Endothelial cell (in vitro differentiated cells): ENCODE data around the gene STEEP1. TPM values are rescaled to one million over a fixed set of nuclear protein-coding genes. Genes with fewer than 3 reads are reported as not detected.

Experiments
- DNase-seq: peaks from one replicate; pipeline ENCODE4 v3.0.0; 2021; ENCODE audit warnings: low spot score
- H3K27ac Mint-ChIP-seq: one replicate; pipeline ENCODE4 v1.8.0; 2021; ENCODE audit warnings: mixed read lengths, inconsistent platforms; ENCODE audit not compliant: unreplicated experiment
- H3K27me3 Mint-ChIP-seq: one replicate; pipeline ENCODE4 v1.8.0; 2021; ENCODE audit warnings: mild to moderate bottlenecking, moderate library complexity, mixed read lengths, inconsistent platforms; ENCODE audit not compliant: unreplicated experiment
- H3K36me3 Mint-ChIP-seq: one replicate; pipeline ENCODE4 v1.8.0; 2021; ENCODE audit warnings: mild to moderate bottlenecking, low read depth, mixed read lengths, inconsistent platforms; ENCODE audit not compliant: unreplicated experiment
- H3K4me1 Mint-ChIP-seq: one replicate; pipeline ENCODE4 v1.8.0; 2021; ENCODE audit warnings: mild to moderate bottlenecking, mixed read lengths, inconsistent platforms; ENCODE audit not compliant: unreplicated experiment
- H3K4me3 Mint-ChIP-seq: one replicate; pipeline ENCODE4 v1.8.0; 2021; ENCODE audit warnings: mild to moderate bottlenecking, mixed read lengths, inconsistent platforms; ENCODE audit not compliant: unreplicated experiment
- H3K9me3 Mint-ChIP-seq: one replicate; pipeline ENCODE4 v1.8.0; 2021; ENCODE audit warnings: mixed read lengths, inconsistent platforms; ENCODE audit not compliant: unreplicated experiment
- CTCF ChIP-seq: fragments of 200-600 bp; sonication (generic); IDR thresholded peaks from one replicate; pipeline ENCODE4 v1.5.0; 2021; ENCODE audit warnings: antibody characterized with exemption; ENCODE audit not compliant: unreplicated experiment
- total RNA-seq: library from RNA; stranded (reverse); fragmentation: NEBNext Ultra II Directional; extraction: Animal tissue kit (Norgen Biotek cat#: 25700); gene quantifications from one replicate; pipeline ENCODE4 v1.2.1, GENCODE V29; 2021; ENCODE audit not compliant: unreplicated experiment

STEEP1 gene
- total RNA-seq, 1 donor from 2014 or later: 24.2 TPM

GRCh38 chrX:119583431-119584059 lies 18.3 kb upstream of the STEEP1 start:
- no peak overlapping the region for H3K4me3 Mint-ChIP-seq
- H3K9me3 Mint-ChIP-seq: no peaks in the 10 kb centered on the region
- no peaks in the 10 kb centered on the region for H3K36me3 Mint-ChIP-seq
- no peaks in the 10 kb centered on the region for H3K4me1 Mint-ChIP-seq
- DNase-seq: no peak
- H3K27ac Mint-ChIP-seq: no peak overlapping the region
- H3K27me3 Mint-ChIP-seq: no peaks in the 10 kb centered on the region
- TF ChIP-seq CTCF: no peak

GRCh38 chrX:119579414-119579813 lies 14.2 kb upstream of the STEEP1 start:
- TF ChIP-seq CTCF: no peak
- H3K9me3 Mint-ChIP-seq: no peaks in the 10 kb centered on the region

DNA sequence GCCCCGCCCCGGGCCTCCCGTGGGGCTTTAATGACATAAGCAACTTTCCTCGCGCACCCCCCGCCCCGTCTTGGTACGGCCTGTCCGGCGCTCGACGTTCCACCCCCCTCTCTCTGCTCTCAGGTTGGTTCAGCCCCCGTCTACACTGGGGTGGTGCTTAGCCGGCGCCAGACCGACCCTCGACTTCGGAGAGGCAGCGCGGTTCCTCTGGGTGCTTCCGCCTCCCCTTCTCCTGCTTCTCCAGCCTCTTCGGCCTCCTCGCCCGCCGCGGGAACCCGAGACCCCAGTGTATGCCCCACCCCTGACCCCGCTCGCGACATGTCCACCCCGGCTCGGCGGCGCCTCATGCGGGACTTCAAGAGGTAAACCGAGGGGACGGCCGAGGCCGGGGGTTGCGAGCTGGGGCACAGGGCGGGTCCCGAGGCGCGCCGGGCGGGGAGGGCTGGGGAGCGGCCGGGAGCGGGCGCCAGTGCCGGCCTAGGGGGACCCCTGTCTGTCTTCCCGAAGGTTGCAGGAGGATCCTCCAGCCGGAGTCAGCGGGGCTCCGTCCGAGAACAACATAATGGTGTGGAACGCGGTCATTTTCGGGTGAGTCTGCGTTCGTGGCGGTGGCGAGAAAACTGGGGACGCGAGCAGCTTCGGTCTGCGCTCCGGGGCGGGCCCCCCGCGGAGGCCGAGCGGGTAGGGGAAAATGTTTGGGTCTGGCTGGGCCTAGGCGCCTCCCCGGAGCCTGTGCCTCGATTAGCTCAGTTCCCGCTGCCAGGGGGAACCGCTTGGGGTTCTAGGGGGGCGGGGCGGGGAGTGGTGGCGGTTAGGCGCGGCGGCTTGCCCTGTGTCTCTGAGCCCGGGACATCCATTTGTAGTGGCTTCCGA lies 9.4 kb upstream of the STEEP1 start, which contains the start of gene UBE2A:
TSS of gene UBE2A (plus strand) at position 170 of the 873 bp plus-strand sequence. CDS start at position 319, 149 bp downstream.
- Mint-ChIP-seq H3K27ac (peak within 1 kb of the TSS; percentile 92), H3K9me3 (no peaks in the 10 kb centered on the region), H3K4me3 (peak within 1 kb of the TSS; percentile 96), H3K27me3 (no peaks in the 10 kb centered on the region), H3K36me3 (no peaks in the 10 kb centered on the region), H3K4me1 (peaks cover 7% of the 10 kb centered on the region)
- peak; percentile 12 for TF ChIP-seq CTCF
- peak; percentile 81 for DNase-seq

More at GRCh38 chrX:119579414-119579813, 14.2 kb upstream of the STEEP1 start:
- Mint-ChIP-seq H3K4me3 (no peak overlapping the region), H3K27me3 (no peaks in the 10 kb centered on the region), H3K27ac (no peak overlapping the region), H3K4me1 (no peaks in the 10 kb centered on the region), H3K36me3 (no peaks in the 10 kb centered on the region)
- DNase-seq: no peak

DNA sequence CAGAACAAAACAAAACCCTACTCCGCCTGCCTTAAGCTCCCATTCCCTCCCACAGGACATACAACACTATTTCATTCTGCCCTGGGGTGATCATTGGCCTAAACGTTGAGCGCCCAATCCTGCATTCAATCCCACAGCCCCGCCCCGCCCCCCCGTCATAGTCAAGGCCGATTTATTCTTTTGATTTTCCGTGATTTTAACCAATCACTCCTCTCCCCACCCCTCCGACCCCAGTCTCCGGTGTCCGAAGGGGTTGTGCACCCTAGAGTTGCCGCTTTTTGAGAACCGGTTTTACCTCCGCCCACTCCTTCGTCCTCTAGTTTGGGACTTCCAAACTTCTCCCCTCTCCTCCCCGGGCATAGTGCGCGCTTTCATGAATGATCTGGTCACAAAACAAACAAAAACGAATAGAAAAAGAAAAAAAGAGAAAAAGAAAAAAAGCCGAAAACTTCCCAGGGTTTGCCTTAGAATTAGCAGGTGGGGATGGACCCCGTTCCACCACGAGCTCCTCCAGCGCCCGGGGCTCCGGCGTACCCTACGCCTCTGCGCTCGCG lies 8.7 kb upstream of the STEEP1 start:
- Mint-ChIP-seq H3K27me3 (no peaks in the 10 kb centered on the region), H3K4me1 (peaks cover 7% of the 10 kb centered on the region), H3K36me3 (no peaks in the 10 kb centered on the region), H3K27ac (peak overlapping the region; percentile 92), H3K9me3 (no peaks in the 10 kb centered on the region), H3K4me3 (peak overlapping the region; percentile 96)
- TF ChIP-seq CTCF: no peak
- DNase-seq: peak; percentile 3
